AG04449 (cell line): Measurements from ENCODE around the gene NFS1.

ENCODE experiments used
- CTCF ChIA-PET: fragments of 350-600 bp; formaldehyde crosslinking; extraction: SDS; loops from one replicate; lab custom pipeline; 2021; ENCODE audit warnings: antibody characterized with exemption; lab: Yijun Ruan, JAX
- POLR2A ChIA-PET: fragments of 400-600, 350-600 bp; formaldehyde crosslinking; extraction: SDS; loops from one replicate; lab custom pipeline; 2020; ENCODE audit warnings: antibody characterized with exemption, inconsistent platforms; lab: Yijun Ruan, JAX
- DNase-seq: peaks from one replicate; pipeline ENCODE4 v3.0.0-alpha.2; 2010; ENCODE audit warnings: low read depth, low spot score
- H3K4me3 ChIP-seq: 2 replicates; pipeline ENCODE4 v1.5.1; 2011; ENCODE audit warnings: low read depth, mild to moderate bottlenecking, control low read depth, low read length
- CTCF ChIP-seq: IDR thresholded peaks from one replicate; pipeline ENCODE4 v1.5.1; 2011; ENCODE audit warnings: mild to moderate bottlenecking, moderate library complexity, low read length, control low read depth, inconsistent platforms; ENCODE audit not compliant: insufficient read depth; ENCODE audit errors: missing control alignments

NFS1 gene

GRCh38 chr20:35632539-35633115 is 66.5 kb downstream of the NFS1 start:
- CTCF ChIA-PET: interaction anchor here (1.2 to 1.4 kb wide), 3 partner anchors 13 to 120 kb away, joined by 3 read pairs; no protein-coding TSS in a partner anchor
- DNase-seq: no peak
- no peak overlapping the region for H3K4me3 ChIP-seq
- no peak for TF ChIP-seq CTCF
- POLR2A ChIA-PET: no interaction called here

GRCh38 chr20:35630636-35631035 is 68.5 kb downstream of the NFS1 start:
- POLR2A ChIA-PET: interaction anchor here (0.9 kb wide), 1 partner anchor 11 kb away, joined by 3 read pairs; no protein-coding TSS in a partner anchor

GRCh38 chr20:35629427-35630145 is 69.6 kb downstream of the NFS1 start:
- H3K4me3 ChIP-seq: no peak overlapping the region
- ChIA-PET POLR2A (no interaction called here), CTCF (interaction anchor here (3.3 kb wide), 1 partner anchor 10 kb away, joined by 18 read pairs; no protein-coding TSS in a partner anchor)
- no peak for DNase-seq
- no peak for TF ChIP-seq CTCF

More at GRCh38 chr20:35630636-35631035, 68.5 kb downstream of the NFS1 start:
- H3K4me3 ChIP-seq: no peak overlapping the region
- no peak for DNase-seq
- TF ChIP-seq CTCF: no peak
- CTCF ChIA-PET: interaction anchor here (3.3 kb wide), 1 partner anchor 11 kb away, joined by 18 read pairs; no protein-coding TSS in a partner anchor

- H3K4me3 ChIP-seq: no peak overlapping the region
- ChIA-PET POLR2A (no interaction called here), CTCF (interaction anchor here (1.0 kb wide), 1 partner anchor 8 kb away, joined by 5 read pairs; no protein-coding TSS in a partner anchor)
- TF ChIP-seq CTCF: no peak
- DNase-seq: no peak
Measured at GRCh38 chr20:35627121-35627520, 72.0 kb downstream of the NFS1 start.

- no peak overlapping the region for H3K4me3 ChIP-seq
- POLR2A ChIA-PET: no interaction called here
- DNase-seq: no peak
- CTCF ChIA-PET: no interaction called here
- TF ChIP-seq CTCF: no peak
Measured at GRCh38 chr20:35626386-35627001, 72.7 kb downstream of the NFS1 start.
